GM21515 (cell line): ENCODE results near the gene CPXCR1.
"Not testable (repeated sequence)": the region's sequence is repeated elsewhere in the genome, so short reads cannot be mapped to it uniquely, and the experiment has no call there.

Source experiments
- ATAC-seq: cut with Tn5 transposase; IDR thresholded peaks from one replicate; pipeline ENCODE4 v1.9.1; 2021; ENCODE audit not compliant: unreplicated experiment

CPXCR1 gene

GRCh38 chrX:88746925-88747324, at the start of gene CPXCR1:
TSS of gene CPXCR1 (plus strand) at chrX:88747225. CDS start at chrX:88753415, 6,190 bp downstream.
- no peak for ATAC-seq

GRCh38 chrX:88735835-88736234, 11.2 kb upstream of the CPXCR1 start:
- no peak for ATAC-seq

GRCh38 chrX:88746215-88746614, 810 bp upstream of the CPXCR1 start:
- not testable (repeated sequence) for ATAC-seq

GRCh38 chrX:88752339-88752738, 5.3 kb downstream of the CPXCR1 start:
- not testable (repeated sequence) for ATAC-seq

- ATAC-seq: no peak
Observed at GRCh38 chrX:88789825-88790224, 42.8 kb downstream of the CPXCR1 start.
